DND-41 (cell line): ENCODE results near the gene ZNF44.
A peak's percentile ranks its signal among the peaks of the same experiment; 100 is the strongest.

ENCODE experiments used
- CTCF ChIP-seq: IDR thresholded peaks from 2 replicates; pipeline ENCODE4 v1.5.1; 2012; ENCODE audit warnings: borderline replicate concordance, low read length, moderate library complexity, mild to moderate bottlenecking; ENCODE audit not compliant: poor library complexity, severe bottlenecking; ENCODE audit errors: extremely low read depth
- EZH2 ChIP-seq: IDR thresholded peaks from 3 replicates; pipeline ENCODE4 v1.6.1; 2012; ENCODE audit warnings: borderline replicate concordance, low read depth, mild to moderate bottlenecking, moderate library complexity, low read length, inconsistent platforms; ENCODE audit not compliant: severe bottlenecking

GRCh38 chr19:12244370-12244769 is 50.3 kb downstream of the ZNF44 start:
- TF ChIP-seq CTCF, result peak; percentile 58
- TF ChIP-seq EZH2, result no peak
